Coronary artery (tissue), 2 donors: ENCODE measurements around the gene ACTR1A.
"Not testable (repeated sequence)": the region's sequence is repeated elsewhere in the genome, so short reads cannot be mapped to it uniquely, and the experiment has no call there.

Source experiments
- DNase-seq: peaks from one replicate; pipeline ENCODE4 v3.0.0-alpha.2; 2017; ENCODE audit warnings: low spot score
- H3K27ac ChIP-seq, 2 donors: fragments of 200-600 bp; sonication (generic); one replicate each; pipeline ENCODE4 v1.5.1; 2016 to 2019
- H3K4me3 ChIP-seq: fragments of 200-600 bp; sonication (generic); 2 replicates; pipeline ENCODE4 v1.5.1; 2016; ENCODE audit warnings: mild to moderate bottlenecking, moderate library complexity
- CTCF ChIP-seq: fragments of 200-600 bp; sonication (generic); IDR thresholded peaks from one replicate; pipeline ENCODE4 v1.5.1; 2019; ENCODE audit warnings: antibody characterized with exemption

The ACTR1A gene

GRCh38 chr10:102542800-102543418 lies 40.4 kb upstream of the ACTR1A start:
- Histone ChIP-seq H3K4me3 (no peak overlapping the region), H3K27ac (no peak overlapping the region)
- DNase-seq = peak; percentile 9
- no peak for TF ChIP-seq CTCF

- no peak for TF ChIP-seq CTCF
- Histone ChIP-seq H3K4me3 (no peak overlapping the region), H3K27ac (no peak overlapping the region)
- no peak for DNase-seq
Measured at GRCh38 chr10:102540023-102540422, 37.5 kb upstream of the ACTR1A start.

- no peak for TF ChIP-seq CTCF
- DNase-seq = no peak
- Histone ChIP-seq H3K27ac (no peak overlapping the region), H3K4me3 (no peak overlapping the region)
Measured at GRCh38 chr10:102538811-102539210, 36.3 kb upstream of the ACTR1A start.

- H3K27ac ChIP-seq = no peak overlapping the region
- no peak for TF ChIP-seq CTCF
- DNase-seq = no peak
Measured at GRCh38 chr10:102537948-102538347, 35.4 kb upstream of the ACTR1A start.

GRCh38 chr10:102537367-102537766 lies 34.9 kb upstream of the ACTR1A start:
- no peak overlapping the region for H3K4me3 ChIP-seq
- no peak overlapping the region for H3K27ac ChIP-seq
- no peak for TF ChIP-seq CTCF
- no peak for DNase-seq

More at GRCh38 chr10:102537948-102538347, 35.4 kb upstream of the ACTR1A start:
- H3K4me3 ChIP-seq = no peak overlapping the region

- no peak for TF ChIP-seq CTCF
- Histone ChIP-seq H3K27ac (no peak overlapping the region), H3K4me3 (no peak overlapping the region)
- DNase-seq = peak; percentile 63
Measured at GRCh38 chr10:102535481-102536147, 33.1 kb upstream of the ACTR1A start.

- peak; percentile 21 for DNase-seq
- not testable (repeated sequence) for H3K27ac ChIP-seq, H3K4me3 ChIP-seq
Measured at GRCh38 chr10:102534966-102535365, 32.5 kb upstream of the ACTR1A start.
